Measurements from ENCODE around the gene LRRC42. TPM values are rescaled to one million over a fixed set of nuclear protein-coding genes. Genes with fewer than 3 reads are reported as not detected.

LRRC42 gene
- total RNA-seq, 1 donor from 2014 or later, result 50.1 TPM

- Mint-ChIP-seq H3K4me3 (no peak overlapping the region), H3K4me1 (ENCODE audit: unreplicated experiment) (peaks cover 16% of the 10 kb centered on the region), H3K9me3 (no peaks in the 10 kb centered on the region), H3K27ac (peak overlapping the region; percentile 17), H3K36me3 (no peaks in the 10 kb centered on the region), H3K27me3 (no peaks in the 10 kb centered on the region)
- no peak for DNase-seq (ENCODE audit: extremely low spot score, unreplicated experiment)
- no peak for TF ChIP-seq CTCF (conservative IDR thresholded peaks at IDR 0.05)
Observed at GRCh38 chr1:54010415-54011117, 64.4 kb downstream of the LRRC42 start.

GRCh38 chr1:54011316-54012007, 65.3 kb downstream of the LRRC42 start:
- DNase-seq (ENCODE audit: extremely low spot score, unreplicated experiment), result no peak
- Mint-ChIP-seq H3K27me3 (no peaks in the 10 kb centered on the region), H3K27ac (no peak overlapping the region), H3K4me3 (no peak overlapping the region), H3K9me3 (no peaks in the 10 kb centered on the region), H3K36me3 (no peaks in the 10 kb centered on the region), H3K4me1 (ENCODE audit: unreplicated experiment) (peaks cover 19% of the 10 kb centered on the region)
- no peak for TF ChIP-seq CTCF (conservative IDR thresholded peaks at IDR 0.05)

- DNase-seq (ENCODE audit: extremely low spot score, unreplicated experiment), result no peak
- no peaks in the 10 kb centered on the region for H3K27me3 Mint-ChIP-seq
Observed at GRCh38 chr1:54012008-54012325, 65.8 kb downstream of the LRRC42 start.

GRCh38 chr1:54012863-54013262, 66.7 kb downstream of the LRRC42 start:
- H3K9me3 Mint-ChIP-seq, result no peaks in the 10 kb centered on the region
- no peak overlapping the region for H3K4me3 Mint-ChIP-seq
- no peaks in the 10 kb centered on the region for H3K36me3 Mint-ChIP-seq
- no peak for DNase-seq (ENCODE audit: extremely low spot score, unreplicated experiment)
- no peak overlapping the region for H3K27ac Mint-ChIP-seq
- peaks cover 19% of the 10 kb centered on the region for H3K4me1 Mint-ChIP-seq (ENCODE audit: unreplicated experiment)
- TF ChIP-seq CTCF (conservative IDR thresholded peaks at IDR 0.05), result no peak
- H3K27me3 Mint-ChIP-seq, result no peaks in the 10 kb centered on the region

More at GRCh38 chr1:54012008-54012325, 65.8 kb downstream of the LRRC42 start:
- Mint-ChIP-seq H3K27ac (no peak overlapping the region), H3K4me3 (no peak overlapping the region), H3K36me3 (no peaks in the 10 kb centered on the region), H3K9me3 (no peaks in the 10 kb centered on the region), H3K4me1 (ENCODE audit: unreplicated experiment) (peaks cover 19% of the 10 kb centered on the region)
- TF ChIP-seq CTCF (conservative IDR thresholded peaks at IDR 0.05), result no peak

- H3K27me3 Mint-ChIP-seq, result no peaks in the 10 kb centered on the region
- DNase-seq (ENCODE audit: extremely low spot score, unreplicated experiment), result no peak
- peak overlapping the region; percentile 37 for H3K27ac Mint-ChIP-seq
- peaks cover 19% of the 10 kb centered on the region for H3K4me1 Mint-ChIP-seq (ENCODE audit: unreplicated experiment)
- no peaks in the 10 kb centered on the region for H3K9me3 Mint-ChIP-seq
- no peaks in the 10 kb centered on the region for H3K36me3 Mint-ChIP-seq
- TF ChIP-seq CTCF (conservative IDR thresholded peaks at IDR 0.05), result no peak
- no peak overlapping the region for H3K4me3 Mint-ChIP-seq
Observed at GRCh38 chr1:54013393-54014008, 67.4 kb downstream of the LRRC42 start.
